Heart right ventricle (tissue), 16 donors: ENCODE results near the gene ALDOB. TPM values are rescaled to one million over a fixed set of nuclear protein-coding genes. Genes with fewer than 3 reads are reported as not detected.

ENCODE experiments used
- ATAC-seq, 8 donors: fragments of 200-7000 bp; cut with Tn5 transposase; one replicate each; pipeline ENCODE4 v1.9.1; 2020; ENCODE audit warnings: mild to moderate bottlenecking in 8 of 8, moderate library complexity in 8 of 8, moderate number of reproducible peaks in 1 of 8
- DNase-seq, 2 donors: peaks; one replicate each; pipeline ENCODE4 v3.0.0-alpha.2; 2020
- H3K27ac ChIP-seq, 10 donors: fragments of 200-600 bp; sonication (generic) in 2 of 10; one replicate each; pipeline versions ENCODE4 v1.5.0 to v1.8.0; 2020 to 2022; ENCODE audit warnings: mild to moderate bottlenecking in 3 of 10
- H3K27me3 ChIP-seq, 7 donors: fragments of 200-600 bp; one replicate each; pipeline ENCODE4 v1.8.0; 2021 to 2022; ENCODE audit warnings: mild to moderate bottlenecking in 2 of 7
- H3K36me3 ChIP-seq, 9 donors: fragments of 200-600 bp; sonication (generic) in 1 of 9; one replicate each; pipeline versions ENCODE4 v1.5.0 to v1.8.0; 2020 to 2022; ENCODE audit warnings: mild to moderate bottlenecking in 2 of 9
- H3K4me1 ChIP-seq, 9 donors: fragments of 200-600 bp; sonication (generic) in 1 of 9; one replicate each; pipeline versions ENCODE4 v1.5.0 to v1.8.0; 2020 to 2022; ENCODE audit warnings: mild to moderate bottlenecking in 4 of 9
- H3K4me3 ChIP-seq, 10 donors: fragments of 200-600 bp; sonication (generic) in 2 of 10; one replicate each; pipeline versions ENCODE4 v1.5.0 to v1.8.0; 2020 to 2022; ENCODE audit warnings: mild to moderate bottlenecking in 7 of 10, moderate library complexity in 2 of 10
- H3K9me3 ChIP-seq, 11 donors: fragments of 200-600 bp in 10 of 11; sonication (generic) in 2 of 11; one replicate each; pipeline versions ENCODE4 v1.5.0 to v1.8.0; 2013 to 2022; ENCODE audit warnings: mild to moderate bottlenecking in 2 of 11, control low read depth in 1 of 11, moderate library complexity in 1 of 11
- WGBS, 2 donors: extraction: QIAGEN DNeasy Blood & Tissue Kit; methylation state at CpG; one replicate each; pipeline ENCODE4 v1.1.7; 2013; ENCODE audit warnings: inconsistent platforms in 1 of 2; 5-methylcytosine and 5-hydroxymethylcytosine counted together
- intact Hi-C, 10 donors: fragments of 100-400 bp; cut with DNase I; formaldehyde crosslinking; loops; one replicate each; pipeline versions ENCODE4 v1.11.1 to v1.14.2; 2022
- polyA plus RNA-seq, 2 donors: library from polyadenylated mRNA; stranded (reverse); fragments of 200-250 nt; gene quantifications; one replicate each; pipeline ENCODE4 v1.2.3, GENCODE V29; 2013
- total RNA-seq, 10 donors: library from RNA; stranded (reverse); fragmentation: NEBNext Ultra II Directional in 3 of 10; extraction: Animal tissue kit (Norgen Biotek cat#: 25700) in 3 of 10; gene quantifications; one replicate each; pipeline versions ENCODE4 v1.2.1 to v1.2.4, GENCODE V29; 2021 to 2023
- TF ChIP-seq, protein P1 (sequence below), 9 donors: fragments of 200-600 bp; sonication (generic) in 2 of 9; IDR thresholded peaks; one replicate each; pipeline versions ENCODE4 v1.5.0 to v1.8.0; 2021 to 2022; ENCODE audit warnings: antibody characterized with exemption in 9 of 9, mild to moderate bottlenecking in 5 of 9, moderate library complexity in 1 of 9
- donor health status: Arrhythmogenic right ventricular cardiomyopathy.
- donor health status: ischemic (EF 13 %, LVEDD 7.1; RV severe dilation, severe dysfunction).
- donor health status: healthy with polysubstance abuse.
- donor health status: DM: no; HTN: yes; CAD: no.
- donor health status: DM: no; HTN: no; CAD: no.
- donor health status: ischemic (EF 25% LVEDD 6.9; RV normal size, moderate dysfunction).
- donor health status: ischemic (EF 25% LVEDD 5.7; RV mildly dilated, moderate dysfunction).
- donor health status: healthy.
- donor health status: DM: yes; HTN: yes; CAD: no.
- donor health status: Ischemic cardiomyopathy.
- donor health status: ischemic (EF 35%, LVEDD 5.7; RV mildly dilated, moderate dysfunction).
- donor health status: nonischemic (EF 11% LVEDD 7.7; RV severe dilation, severe dysfunction).
- donor health status: DM: yes; HTN: yes; CAD: no.
- donor health status: PGD.
- donor health status: ischemic (EF 29% LVEDD 5.4; RV normal size, mild dysfunction).
- donor health status: nonischemic (EF 23%, LVEDD 6.1; RV moderate dilation, normal function).

Gene ALDOB
- total and polyA plus RNA-seq, 12 donors = 0.17 to 1.4 (median 0.44) TPM; not detected in 2

DNA sequence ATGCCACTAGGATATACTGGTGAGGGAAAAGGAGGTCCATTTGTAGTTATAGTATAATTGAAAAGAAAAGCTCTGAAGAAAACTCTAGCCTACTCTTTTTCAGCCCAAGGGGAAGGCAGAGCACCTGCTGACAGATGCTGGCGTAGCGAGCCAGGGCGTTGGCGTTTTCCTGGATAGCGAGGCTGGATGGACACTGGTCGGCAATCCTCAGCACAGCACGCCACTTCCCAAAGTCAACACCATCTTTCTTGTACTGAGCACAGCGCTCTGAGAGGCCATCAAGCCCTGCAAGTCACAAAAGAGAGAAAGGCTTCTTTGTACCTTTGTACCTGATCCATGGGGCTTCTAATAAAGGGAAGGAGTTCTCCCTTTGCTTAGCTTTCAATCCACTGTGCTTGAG lies 8.2 kb downstream of the ALDOB start:
- Histone ChIP-seq H3K27ac (no peak overlapping the region), H3K9me3 (no peaks in the 10 kb centered on the region), H3K4me1 (peaks cover 0 to 4% (median 0%) of the 10 kb centered on the region in 9 donors), H3K36me3 (no peaks in the 10 kb centered on the region), H3K27me3 (no peaks in the 10 kb centered on the region), H3K4me3 (no peak overlapping the region)
- intact Hi-C loops = no loop called here
- TF ChIP-seq, protein P1, sequence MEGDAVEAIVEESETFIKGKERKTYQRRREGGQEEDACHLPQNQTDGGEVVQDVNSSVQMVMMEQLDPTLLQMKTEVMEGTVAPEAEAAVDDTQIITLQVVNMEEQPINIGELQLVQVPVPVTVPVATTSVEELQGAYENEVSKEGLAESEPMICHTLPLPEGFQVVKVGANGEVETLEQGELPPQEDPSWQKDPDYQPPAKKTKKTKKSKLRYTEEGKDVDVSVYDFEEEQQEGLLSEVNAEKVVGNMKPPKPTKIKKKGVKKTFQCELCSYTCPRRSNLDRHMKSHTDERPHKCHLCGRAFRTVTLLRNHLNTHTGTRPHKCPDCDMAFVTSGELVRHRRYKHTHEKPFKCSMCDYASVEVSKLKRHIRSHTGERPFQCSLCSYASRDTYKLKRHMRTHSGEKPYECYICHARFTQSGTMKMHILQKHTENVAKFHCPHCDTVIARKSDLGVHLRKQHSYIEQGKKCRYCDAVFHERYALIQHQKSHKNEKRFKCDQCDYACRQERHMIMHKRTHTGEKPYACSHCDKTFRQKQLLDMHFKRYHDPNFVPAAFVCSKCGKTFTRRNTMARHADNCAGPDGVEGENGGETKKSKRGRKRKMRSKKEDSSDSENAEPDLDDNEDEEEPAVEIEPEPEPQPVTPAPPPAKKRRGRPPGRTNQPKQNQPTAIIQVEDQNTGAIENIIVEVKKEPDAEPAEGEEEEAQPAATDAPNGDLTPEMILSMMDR (IDR thresholded peaks at IDR 0.05) = no peak
- ATAC-seq (no peak), DNase-seq (no peak)
- 87 to 94% methylated on average over 8 of the region's 8 CpGs for WGBS, 2 donors

DNA sequence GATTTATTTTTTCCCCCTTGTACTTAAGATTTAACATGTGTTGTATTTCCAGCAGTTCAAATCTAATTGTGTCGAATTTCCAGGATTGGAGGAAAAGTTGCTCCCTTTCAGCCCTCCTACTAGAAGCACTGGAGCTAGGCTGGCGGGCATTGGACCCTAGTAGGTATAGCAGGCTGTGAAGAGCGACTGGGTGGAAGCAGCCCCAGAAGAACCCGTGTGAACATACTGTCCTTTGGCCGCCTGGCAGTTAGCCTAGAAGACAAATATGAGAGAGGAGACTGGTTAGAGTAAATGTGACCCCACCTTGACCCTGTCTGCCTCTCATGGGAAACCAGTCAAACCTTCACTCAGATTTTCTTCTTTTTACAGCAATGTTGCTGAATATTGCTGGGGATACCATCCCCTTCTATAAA lies 13.9 kb downstream of the ALDOB start:
- no peak overlapping the region for H3K27ac ChIP-seq
- no peaks in the 10 kb centered on the region for H3K36me3 ChIP-seq
- H3K9me3 ChIP-seq = peaks cover 0 to 32% (median 0%) of the 10 kb centered on the region in 11 donors
- peaks cover 0 to 15% (median 0%) of the 10 kb centered on the region in 9 donors for H3K4me1 ChIP-seq
- TF ChIP-seq, protein P1 (IDR thresholded peaks at IDR 0.05) = no peak
- H3K27me3 ChIP-seq = no peaks in the 10 kb centered on the region
- ATAC-seq (peak in 6 of 8 donors; percentile 20 to 48 (median 34)), DNase-seq (peak; percentile 10 to 20)
- H3K4me3 ChIP-seq = no peak overlapping the region
- 72 to 76% methylated on average over 5 of the region's 5 CpGs for WGBS, 2 donors
- intact Hi-C loops = no loop called here

DNA sequence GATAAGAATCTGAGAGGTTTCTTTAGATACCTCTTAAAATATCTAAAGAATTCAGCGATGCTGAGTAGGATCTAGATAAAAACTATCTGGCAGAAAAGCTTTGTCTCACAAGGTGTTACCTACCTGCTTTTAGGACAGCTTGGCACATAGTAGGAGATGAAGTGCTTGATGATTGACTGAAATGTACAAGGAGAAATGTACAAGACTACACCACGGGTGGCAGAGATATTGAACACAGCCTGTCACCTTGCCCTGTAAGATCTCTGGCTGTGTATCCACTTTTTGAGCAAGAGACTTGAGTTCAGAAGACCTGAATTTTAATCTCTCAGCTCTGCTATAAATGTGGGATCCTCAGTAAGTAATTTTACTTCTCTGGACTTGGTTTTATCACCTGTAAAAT lies 15.7 kb downstream of the ALDOB start:
- H3K4me3 ChIP-seq = no peak overlapping the region
- 46 to 59% methylated on average over 2 of the region's 2 CpGs for WGBS, 2 donors
- DNase-seq (no peak), ATAC-seq (peak in 2 of 8 donors; percentile 25 to 36)
- TF ChIP-seq, protein P1 (IDR thresholded peaks at IDR 0.05) = no peak
- intact Hi-C loops = no loop called here
- H3K9me3 ChIP-seq = peaks cover 0 to 47% (median 12%) of the 10 kb centered on the region in 11 donors
- H3K27me3 ChIP-seq = no peaks in the 10 kb centered on the region
- peaks cover 0 to 12% (median 0%) of the 10 kb centered on the region in 9 donors for H3K36me3 ChIP-seq
- H3K4me1 ChIP-seq = peaks cover 0 to 15% (median 0%) of the 10 kb centered on the region in 9 donors
- H3K27ac ChIP-seq = no peak overlapping the region

DNA sequence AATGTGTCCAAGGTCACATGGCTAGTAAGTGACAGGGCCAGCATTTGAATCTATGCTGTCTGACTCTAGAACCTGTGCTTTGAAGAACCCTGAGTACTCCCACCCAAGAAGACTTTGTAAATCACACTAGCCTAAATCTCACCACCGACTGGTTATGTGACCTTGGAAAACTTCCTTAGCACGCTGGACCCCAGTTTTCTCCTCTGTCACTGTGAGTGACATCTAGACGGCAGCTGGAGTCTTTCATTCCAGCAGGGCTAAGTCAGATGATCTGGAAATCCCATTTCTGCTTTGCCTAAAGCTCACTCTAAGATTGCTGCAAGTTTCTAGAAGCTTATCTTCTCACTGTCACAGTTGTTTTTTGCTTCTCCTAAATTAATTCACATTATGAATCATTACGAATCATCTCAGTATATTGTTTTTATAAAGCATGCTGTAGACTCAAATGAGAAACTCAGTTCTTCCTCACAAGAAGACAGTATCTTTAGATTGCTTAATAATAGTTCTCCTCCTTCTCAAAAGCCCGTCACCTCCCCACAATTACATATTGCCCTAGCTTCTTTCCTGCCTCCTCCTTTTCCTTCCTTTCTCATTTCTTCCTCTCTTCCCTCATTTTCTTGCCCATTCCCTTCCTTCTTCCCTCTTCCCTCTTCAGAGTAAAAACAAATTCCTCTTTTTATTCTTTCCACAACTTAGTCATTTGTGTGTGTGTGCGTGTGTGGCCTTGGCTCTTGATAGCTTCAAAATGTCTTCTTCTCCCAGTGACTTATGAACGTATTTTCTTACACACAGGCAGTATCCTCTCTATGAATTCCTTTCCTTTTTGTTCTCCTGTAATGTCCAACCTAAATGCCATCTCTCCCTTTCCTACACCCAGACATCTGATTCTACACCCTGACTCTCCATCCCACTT lies 16.8 kb downstream of the ALDOB start:
- ATAC-seq (peak in 2 of 8 donors; percentile 14 to 24), DNase-seq (no peak)
- 53 to 58% methylated on average over 7 of the region's 7 CpGs for WGBS, 2 donors
- Histone ChIP-seq H3K4me3 (no peak overlapping the region), H3K36me3 (peaks cover 0 to 16% (median 0%) of the 10 kb centered on the region in 9 donors), H3K4me1 (peaks cover 0 to 15% (median 0%) of the 10 kb centered on the region in 9 donors), H3K9me3 (peaks cover 0 to 58% (median 16%) of the 10 kb centered on the region in 11 donors), H3K27me3 (no peaks in the 10 kb centered on the region), H3K27ac (peak overlapping the region in 2 of 10 donors; percentile 2 to 13)
- intact Hi-C loops = no loop called here
- TF ChIP-seq, protein P1 (IDR thresholded peaks at IDR 0.05) = no peak
